GM13977 (cell line): ENCODE data around the gene FOXP4.

Source experiments
- DNase-seq: peaks from one replicate; pipeline ENCODE4 v3.0.0; 2012; ENCODE audit warnings: low spot score
- in situ Hi-C: fragments of 300-500 bp; cut with MboI; formaldehyde crosslinking; loops from one replicate; pipeline ENCODE4 v1.12.0; 2022; ENCODE audit warnings: low sequenced_read_pairs, low pct_unique_long_range_greater_than_20kb, mixed read lengths, inconsistent platforms; ENCODE audit not compliant: unreplicated experiment
- TF ChIP-seq, protein P1 (sequence below): IDR thresholded peaks from 2 replicates; pipeline ENCODE4 v1.5.1; 2012; ENCODE audit warnings: mild to moderate bottlenecking, control low read depth; ENCODE audit not compliant: insufficient read depth; ENCODE audit errors: extremely low read depth, missing control alignments

The FOXP4 gene

DNA sequence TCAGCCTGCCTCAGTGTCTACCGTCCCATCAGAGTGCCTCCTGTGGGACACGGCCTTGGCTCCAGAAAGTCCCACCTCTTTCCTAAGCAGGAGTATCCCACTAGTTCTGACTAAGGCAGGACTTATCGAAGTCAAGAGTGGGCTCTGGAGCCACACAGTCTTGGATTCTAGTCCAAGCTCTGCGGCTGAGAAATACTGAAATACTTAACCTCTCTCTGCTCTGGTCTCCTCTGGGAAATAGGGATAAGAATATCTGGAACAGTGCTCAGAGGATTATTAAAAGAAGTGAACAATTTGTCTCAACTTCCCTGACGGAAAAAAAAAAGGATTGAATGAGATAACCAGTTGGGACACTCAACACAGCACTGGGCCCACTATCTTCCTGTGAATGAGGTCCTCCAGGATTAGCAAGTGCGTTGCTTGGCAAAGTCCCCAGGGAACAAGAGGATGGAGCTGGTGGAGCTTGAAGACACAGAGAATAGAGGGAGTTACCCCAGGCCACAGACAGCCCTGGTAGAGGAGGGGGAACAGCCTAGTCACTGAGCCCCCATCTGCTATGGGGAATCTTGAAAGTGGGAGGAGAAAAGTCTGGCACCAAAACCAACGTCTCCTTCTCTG, 34.6 kb upstream of the FOXP4 start:
- DNase-seq, result no peak
- TF ChIP-seq, protein P1, sequence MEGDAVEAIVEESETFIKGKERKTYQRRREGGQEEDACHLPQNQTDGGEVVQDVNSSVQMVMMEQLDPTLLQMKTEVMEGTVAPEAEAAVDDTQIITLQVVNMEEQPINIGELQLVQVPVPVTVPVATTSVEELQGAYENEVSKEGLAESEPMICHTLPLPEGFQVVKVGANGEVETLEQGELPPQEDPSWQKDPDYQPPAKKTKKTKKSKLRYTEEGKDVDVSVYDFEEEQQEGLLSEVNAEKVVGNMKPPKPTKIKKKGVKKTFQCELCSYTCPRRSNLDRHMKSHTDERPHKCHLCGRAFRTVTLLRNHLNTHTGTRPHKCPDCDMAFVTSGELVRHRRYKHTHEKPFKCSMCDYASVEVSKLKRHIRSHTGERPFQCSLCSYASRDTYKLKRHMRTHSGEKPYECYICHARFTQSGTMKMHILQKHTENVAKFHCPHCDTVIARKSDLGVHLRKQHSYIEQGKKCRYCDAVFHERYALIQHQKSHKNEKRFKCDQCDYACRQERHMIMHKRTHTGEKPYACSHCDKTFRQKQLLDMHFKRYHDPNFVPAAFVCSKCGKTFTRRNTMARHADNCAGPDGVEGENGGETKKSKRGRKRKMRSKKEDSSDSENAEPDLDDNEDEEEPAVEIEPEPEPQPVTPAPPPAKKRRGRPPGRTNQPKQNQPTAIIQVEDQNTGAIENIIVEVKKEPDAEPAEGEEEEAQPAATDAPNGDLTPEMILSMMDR, result no peak
- in situ Hi-C loops, result no loop called here

DNA sequence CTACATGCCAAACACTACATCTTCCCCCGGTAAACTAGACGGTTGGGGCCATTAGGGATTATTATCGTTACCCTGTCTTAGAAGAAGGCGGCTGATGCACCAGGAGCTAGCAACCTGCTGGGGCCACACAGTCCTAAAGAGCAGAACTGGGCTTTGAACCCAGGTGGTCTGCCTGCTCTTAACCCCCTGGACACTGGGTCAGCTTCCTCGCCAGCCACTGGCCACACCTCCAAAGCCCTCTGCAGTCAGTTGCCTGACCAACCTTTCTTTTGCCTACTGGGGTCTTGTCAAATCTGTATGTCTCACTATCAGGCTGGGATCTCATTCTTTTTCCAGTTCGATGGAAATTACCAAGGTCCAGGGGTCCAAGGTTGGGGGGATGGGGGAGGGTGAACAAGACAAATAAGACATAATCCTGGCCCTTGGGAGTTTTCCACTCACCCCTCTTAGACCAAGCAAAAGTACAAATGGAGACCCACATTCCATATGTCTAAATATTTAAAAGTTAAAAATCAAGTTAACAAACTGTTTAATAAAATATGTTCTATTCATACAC, 34.0 kb upstream of the FOXP4 start:
- DNase-seq, result no peak
- TF ChIP-seq, protein P1, result no peak
- in situ Hi-C loops, result no loop called here

DNA sequence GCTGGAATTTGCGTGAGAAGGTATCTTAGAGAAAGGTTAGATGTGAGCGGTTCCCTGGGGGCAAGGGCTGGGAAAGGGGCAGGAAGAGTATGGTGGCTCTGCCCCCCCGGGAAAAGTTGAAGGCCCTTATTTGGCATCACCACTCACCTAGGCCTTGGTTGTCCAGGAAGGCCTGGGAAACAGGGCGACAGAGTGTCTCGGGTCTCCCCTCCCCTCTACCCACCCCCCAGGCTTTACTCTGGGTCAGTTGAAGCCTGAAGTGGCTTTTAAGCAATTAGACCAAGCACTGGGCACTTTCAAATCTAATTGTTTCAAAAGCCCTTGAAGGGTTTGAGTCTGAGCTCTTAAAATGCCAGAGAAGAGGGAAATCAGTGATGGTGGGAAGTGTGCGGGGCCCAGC, 30.2 kb upstream of the FOXP4 start:
- no peak for DNase-seq
- in situ Hi-C loops, result no loop called here
- TF ChIP-seq, protein P1, result no peak

DNA sequence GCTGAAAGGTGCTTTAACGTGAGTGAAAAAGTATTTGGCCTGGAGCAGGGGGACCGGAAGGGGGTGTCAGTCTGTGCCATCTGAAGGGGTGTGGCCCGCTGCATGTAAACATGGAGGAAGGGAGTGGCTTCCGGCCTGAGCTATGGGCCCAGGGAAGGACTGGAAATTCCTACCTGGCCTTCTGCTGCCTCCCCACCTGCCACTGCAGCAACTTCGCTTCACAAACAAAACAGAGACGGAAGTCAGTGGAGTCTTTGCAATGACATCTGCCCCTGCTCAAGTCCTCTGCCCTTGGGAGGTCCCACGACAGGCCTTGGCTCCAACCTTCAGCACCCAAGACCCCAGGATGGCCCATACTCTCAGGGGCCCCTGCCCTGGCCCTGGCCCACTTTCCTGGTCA, 28.1 kb upstream of the FOXP4 start:
- no peak for DNase-seq
- in situ Hi-C loops, result no loop called here
- TF ChIP-seq, protein P1, result no peak

DNA sequence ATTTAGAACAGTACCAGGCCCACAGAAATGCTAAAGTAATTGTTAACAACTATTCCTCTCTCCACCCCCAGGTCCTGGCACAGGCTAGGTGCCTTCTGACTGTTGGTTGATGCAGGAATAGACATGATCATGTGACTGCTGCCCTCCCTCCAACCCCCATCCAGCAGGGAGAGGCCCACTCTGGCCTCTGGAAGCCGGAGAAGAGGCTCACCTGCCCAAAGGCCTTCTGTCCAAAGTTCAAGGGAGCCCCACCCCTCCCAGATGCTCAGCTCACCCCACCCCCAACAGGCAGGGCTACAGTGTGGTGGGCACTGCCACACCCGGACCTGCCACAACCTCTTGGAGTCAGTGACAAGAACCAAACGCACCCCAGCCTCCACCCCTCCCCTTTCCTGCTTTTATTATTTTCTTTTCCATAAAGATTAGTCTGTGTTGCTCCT, 26.9 kb upstream of the FOXP4 start:
- TF ChIP-seq, protein P1, result no peak
- DNase-seq, result no peak
- in situ Hi-C loops, result no loop called here

DNA sequence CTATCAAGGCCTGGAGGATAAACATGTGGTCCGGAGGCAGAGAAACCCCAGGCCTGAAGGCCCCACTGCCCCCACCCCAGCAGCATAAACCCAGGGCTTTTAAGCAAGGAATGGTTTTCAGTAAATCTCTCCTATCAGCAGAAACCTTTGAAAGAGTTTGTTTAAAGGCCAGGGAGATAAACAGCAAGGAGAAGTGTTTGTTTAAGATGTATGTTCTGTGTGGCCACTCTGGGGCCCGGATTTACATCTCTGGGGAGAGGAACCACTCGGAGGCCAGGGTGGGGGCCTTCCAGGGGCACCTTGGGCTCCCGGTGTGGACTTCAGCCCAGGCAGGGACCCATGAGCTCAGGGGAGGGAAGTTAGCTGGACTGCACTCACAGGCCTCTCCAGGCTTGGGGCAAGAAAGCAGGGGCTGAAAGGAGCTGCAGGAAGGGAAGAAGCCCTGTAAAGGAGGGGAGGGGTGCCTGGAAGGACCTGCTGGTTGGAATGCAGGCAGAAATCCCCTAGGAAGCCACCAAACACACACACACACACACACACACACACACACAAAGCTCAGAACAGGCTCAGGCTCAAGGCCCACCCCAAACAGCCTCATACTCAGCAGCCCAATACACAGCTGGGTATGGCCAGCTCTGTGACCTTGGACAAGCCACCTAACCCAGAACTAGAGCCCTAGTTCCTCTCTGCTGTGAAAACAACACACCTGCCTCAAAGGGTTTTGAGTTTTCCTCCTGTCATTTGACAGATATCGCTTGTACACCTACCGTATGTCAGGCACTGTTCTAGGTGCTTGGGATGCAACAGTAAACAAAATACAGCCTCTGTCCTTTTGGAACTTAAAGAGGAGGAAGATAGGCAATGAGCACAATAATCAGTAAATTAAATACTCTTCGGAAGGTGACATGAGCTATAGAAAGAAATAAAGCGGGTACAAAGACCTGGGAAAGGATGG, 26.2 kb upstream of the FOXP4 start:
- no peak for DNase-seq
- in situ Hi-C loops, result no loop called here
- TF ChIP-seq, protein P1, result no peak
